Gastrocnemius medialis (tissue), 4 donors: Measurements from ENCODE around the gene MBL2. TPM values are rescaled to one million over a fixed set of nuclear protein-coding genes. Genes with fewer than 3 reads are reported as not detected.

Source experiments
- ATAC-seq, 2 donors: fragments of 150-250 bp; one replicate each; pipeline ENCODE4 v1.9.1; 2016
- DNase-seq, 2 donors: peaks; one replicate each; pipeline ENCODE4 v3.0.0-alpha.2; 2019
- H3K27ac ChIP-seq, 4 donors: fragments of 200-600 bp; sonication (generic); 1 replicate in 1 of 4; 2 replicates in 3 of 4; pipeline ENCODE4 v1.5.1; 2016 to 2018; ENCODE audit warnings: mild to moderate bottlenecking in 2 of 4, moderate library complexity in 1 of 4
- H3K27me3 ChIP-seq, 3 donors: fragments of 200-600 bp; sonication (generic) in 2 of 3; 1 replicate in 1 of 3; 2 replicates in 2 of 3; pipeline versions ENCODE4 v1.5.1 to v1.6.0; 2016 to 2019; ENCODE audit warnings: mild to moderate bottlenecking in 1 of 3, moderate library complexity in 1 of 3
- H3K36me3 ChIP-seq, 2 donors: fragments of 200-600 bp; sonication (generic) in 1 of 2; one replicate each; pipeline ENCODE4 v1.5.1; 2017 to 2018
- H3K4me1 ChIP-seq, 2 donors: fragments of 200-600 bp; sonication (generic) in 1 of 2; one replicate each; pipeline ENCODE4 v1.5.1; 2016 to 2017; ENCODE audit warnings: mild to moderate bottlenecking in 2 of 2
- H3K4me3 ChIP-seq, 4 donors: fragments of 200-600 bp; sonication (generic) in 3 of 4; 1 replicate in 1 of 4; 2 replicates in 3 of 4; pipeline ENCODE4 v1.5.1; 2016 to 2019; ENCODE audit warnings: mild to moderate bottlenecking in 2 of 4
- H3K9me3 ChIP-seq, 3 donors: fragments of 200-600 bp; sonication (generic) in 2 of 3; 1 replicate in 1 of 3; 2 replicates in 2 of 3; pipeline ENCODE4 v1.5.1; 2016 to 2019
- POLR2A ChIP-seq, 2 donors: fragments of 450-650 bp; IDR thresholded peaks; one replicate each; pipeline ENCODE4 v1.6.1; 2017; ENCODE audit warnings: antibody characterized with exemption in 2 of 2, mild to moderate bottlenecking in 2 of 2, moderate library complexity in 2 of 2
- in situ Hi-C, 4 donors: fragments of 200-750 bp; cut with MboI; loops; one replicate each; pipeline versions ENCODE4 v1.15.0 to v1.8.0; 2017; ENCODE audit warnings: low sequenced_read_pairs in 4 of 4
- intact Hi-C: fragments of 100-400 bp; cut with DNase I; formaldehyde crosslinking; loops from one replicate; pipeline ENCODE4 v1.15.1; 2023; ENCODE audit warnings: low total_unique reads
- total RNA-seq, 4 donors: library from RNA; depleted of rRNA; stranded (reverse); fragments of >200 nt; gene quantifications; one replicate each; pipeline versions ENCODE4 v1.1.0 to v1.2.3, GENCODE V29; 2016
- TF ChIP-seq, protein P1 (sequence below), 5 experiments: fragments of 450-650 bp in 3 of 5; fragments of 200-600 bp in 2 of 5; sonication (generic) in 2 of 5; IDR thresholded peaks in 4 of 5; conservative IDR thresholded peaks in 1 of 5; 1 replicate in 4 of 5; 2 replicates in 1 of 5; pipeline ENCODE4 v1.5.1; 2016 to 2019; ENCODE audit warnings: antibody characterized with exemption in 5 of 5, mild to moderate bottlenecking in 3 of 5, moderate library complexity in 3 of 5

Gene MBL2
- total RNA-seq, 4 donors from 2014 or later: 0.07 to 0.11 TPM; not detected in 2

DNA sequence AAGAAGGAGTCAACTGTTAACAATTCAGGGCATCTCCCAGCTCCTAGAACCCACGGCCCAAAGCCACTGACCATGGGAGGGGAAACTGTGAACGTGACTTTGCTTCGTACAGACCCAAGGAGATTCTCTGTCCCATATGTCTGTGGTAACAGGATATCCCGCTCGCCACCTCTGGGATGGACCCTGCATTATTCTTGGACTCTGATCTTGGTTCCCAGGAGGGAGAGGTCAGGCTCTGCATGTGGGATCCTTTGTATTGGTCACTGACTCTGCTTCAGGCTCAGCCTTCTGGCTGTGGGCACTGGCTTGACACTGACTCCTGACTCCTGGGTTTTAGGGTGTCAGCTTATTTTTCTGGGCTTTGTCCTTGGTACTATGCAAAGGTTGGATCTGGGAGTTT is 13.5 kb upstream of the MBL2 start:
- no peaks in the 10 kb centered on the region for H3K4me1 ChIP-seq
- no peak overlapping the region for H3K4me3 ChIP-seq
- DNase-seq (no peak), ATAC-seq (no peak)
- in situ Hi-C loops: no loop called here
- no peaks in the 10 kb centered on the region for H3K27me3 ChIP-seq
- no peaks in the 10 kb centered on the region for H3K9me3 ChIP-seq
- intact Hi-C loops: no loop called here
- H3K36me3 ChIP-seq: no peaks in the 10 kb centered on the region
- H3K27ac ChIP-seq: no peak overlapping the region
- TF ChIP-seq, protein P1, sequence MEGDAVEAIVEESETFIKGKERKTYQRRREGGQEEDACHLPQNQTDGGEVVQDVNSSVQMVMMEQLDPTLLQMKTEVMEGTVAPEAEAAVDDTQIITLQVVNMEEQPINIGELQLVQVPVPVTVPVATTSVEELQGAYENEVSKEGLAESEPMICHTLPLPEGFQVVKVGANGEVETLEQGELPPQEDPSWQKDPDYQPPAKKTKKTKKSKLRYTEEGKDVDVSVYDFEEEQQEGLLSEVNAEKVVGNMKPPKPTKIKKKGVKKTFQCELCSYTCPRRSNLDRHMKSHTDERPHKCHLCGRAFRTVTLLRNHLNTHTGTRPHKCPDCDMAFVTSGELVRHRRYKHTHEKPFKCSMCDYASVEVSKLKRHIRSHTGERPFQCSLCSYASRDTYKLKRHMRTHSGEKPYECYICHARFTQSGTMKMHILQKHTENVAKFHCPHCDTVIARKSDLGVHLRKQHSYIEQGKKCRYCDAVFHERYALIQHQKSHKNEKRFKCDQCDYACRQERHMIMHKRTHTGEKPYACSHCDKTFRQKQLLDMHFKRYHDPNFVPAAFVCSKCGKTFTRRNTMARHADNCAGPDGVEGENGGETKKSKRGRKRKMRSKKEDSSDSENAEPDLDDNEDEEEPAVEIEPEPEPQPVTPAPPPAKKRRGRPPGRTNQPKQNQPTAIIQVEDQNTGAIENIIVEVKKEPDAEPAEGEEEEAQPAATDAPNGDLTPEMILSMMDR (IDR thresholded peaks at IDR 0.05 in 4 of 5, conservative IDR thresholded peaks at IDR 0.05 in 1 of 5): no peak
- no peak for TF ChIP-seq POLR2A (IDR thresholded peaks at IDR 0.05)

DNA sequence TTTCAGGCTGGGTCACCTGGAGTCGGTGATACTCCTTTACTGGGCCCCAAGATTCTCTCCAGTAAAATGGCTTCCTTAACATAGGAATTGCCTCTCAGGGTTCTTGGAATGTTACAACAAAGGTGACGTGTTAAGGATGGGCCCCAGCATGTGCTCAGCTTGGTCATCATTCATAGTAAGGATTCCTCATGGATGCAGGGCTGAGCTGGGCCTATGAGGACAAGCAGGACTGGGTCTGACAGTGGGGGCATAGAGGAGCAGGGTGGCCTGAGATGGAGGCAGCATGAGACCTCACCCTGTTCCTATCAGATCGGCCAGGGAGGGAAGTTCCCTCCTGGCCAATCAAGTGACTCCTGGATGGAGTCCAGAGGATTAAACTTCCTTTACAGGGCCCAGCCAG is 12.8 kb upstream of the MBL2 start:
- Histone ChIP-seq H3K27ac (no peak overlapping the region), H3K4me3 (no peak overlapping the region), H3K36me3 (no peaks in the 10 kb centered on the region), H3K4me1 (no peaks in the 10 kb centered on the region), H3K9me3 (no peaks in the 10 kb centered on the region), H3K27me3 (no peaks in the 10 kb centered on the region)
- no peak for TF ChIP-seq POLR2A (IDR thresholded peaks at IDR 0.05)
- TF ChIP-seq, protein P1 (IDR thresholded peaks at IDR 0.05 in 4 of 5, conservative IDR thresholded peaks at IDR 0.05 in 1 of 5): no peak
- in situ Hi-C loops (no loop called here), intact Hi-C loops (no loop called here)
- ATAC-seq: no peak
- DNase-seq: no peak

DNA sequence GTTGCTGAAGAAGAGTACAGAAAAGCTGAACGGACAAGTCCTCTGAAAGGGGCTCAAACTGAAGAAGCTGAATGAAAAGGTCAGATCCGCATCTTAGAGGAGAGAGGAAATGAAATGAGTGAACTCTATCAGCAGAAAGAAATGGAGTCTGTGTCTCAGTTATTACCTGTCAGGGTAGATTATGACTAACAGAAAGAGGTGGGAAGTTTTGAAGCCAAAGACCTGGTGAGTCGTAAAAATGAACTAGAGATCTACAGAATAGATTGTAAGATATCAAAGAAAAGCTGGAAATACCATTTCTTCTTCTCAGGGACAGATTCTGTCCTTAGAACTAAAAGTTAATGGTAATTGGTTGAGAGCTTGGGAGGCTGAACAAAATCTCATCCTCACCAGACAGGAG is 11.1 kb upstream of the MBL2 start:
- Histone ChIP-seq H3K36me3 (no peaks in the 10 kb centered on the region), H3K27me3 (peaks cover 0 to 2% (median 0%) of the 10 kb centered on the region in 3 donors), H3K27ac (no peak overlapping the region), H3K4me1 (no peaks in the 10 kb centered on the region), H3K4me3 (no peak overlapping the region), H3K9me3 (no peaks in the 10 kb centered on the region)
- TF ChIP-seq POLR2A (IDR thresholded peaks at IDR 0.05): no peak
- TF ChIP-seq, protein P1 (IDR thresholded peaks at IDR 0.05 in 4 of 5, conservative IDR thresholded peaks at IDR 0.05 in 1 of 5): no peak
- ATAC-seq (no peak), DNase-seq (no peak)
- in situ Hi-C loops: no loop called here
- intact Hi-C loops: no loop called here

DNA sequence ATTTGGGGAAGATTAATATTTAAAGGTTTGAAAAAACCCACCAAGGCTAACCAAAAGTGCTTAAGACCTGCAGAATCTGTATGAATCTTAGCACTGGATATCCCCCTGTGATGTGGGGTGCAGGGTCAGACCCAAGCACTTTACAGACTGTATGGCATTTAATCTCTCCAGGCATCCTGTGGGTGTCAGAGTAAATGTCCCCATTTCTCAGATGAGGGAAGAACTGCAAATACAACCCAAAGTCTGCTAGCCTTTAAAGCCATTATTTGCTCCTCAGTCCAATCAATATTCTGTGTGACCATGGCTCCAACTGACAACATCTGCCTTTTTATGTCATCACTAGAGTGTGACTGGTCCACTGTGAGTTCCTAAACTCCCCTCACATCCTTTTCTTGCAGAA is 10.0 kb upstream of the MBL2 start:
- Histone ChIP-seq H3K36me3 (no peaks in the 10 kb centered on the region), H3K9me3 (no peaks in the 10 kb centered on the region), H3K4me3 (no peak overlapping the region), H3K27me3 (peaks cover 0 to 3% (median 2%) of the 10 kb centered on the region in 3 donors), H3K4me1 (no peaks in the 10 kb centered on the region), H3K27ac (no peak overlapping the region)
- ATAC-seq: no peak
- in situ Hi-C loops: no loop called here
- TF ChIP-seq, protein P1 (IDR thresholded peaks at IDR 0.05 in 4 of 5, conservative IDR thresholded peaks at IDR 0.05 in 1 of 5): no peak
- TF ChIP-seq POLR2A (IDR thresholded peaks at IDR 0.05): no peak
- intact Hi-C loops: no loop called here
- no peak for DNase-seq
